HepG2 (cell line): ENCODE results near the gene UBXN1. TPM values are rescaled to one million over a fixed set of nuclear protein-coding genes. Genes with fewer than 3 reads are reported as not detected.
A peak's percentile ranks its signal among the peaks of the same experiment; 100 is the strongest.

Source experiments
- BCL3 ChIP-seq: sonication (generic); formaldehyde crosslinking; IDR thresholded peaks from 2 replicates; pipeline ENCODE4 v1.5.1; 2020; ENCODE audit warnings: mild to moderate bottlenecking, missing genetic modification reagents, moderate library complexity
- FOXJ3 ChIP-seq: sonication (generic); formaldehyde crosslinking; IDR thresholded peaks from 2 replicates; pipeline ENCODE4 v1.4.0; 2020; ENCODE audit warnings: missing genetic modification reagents, mild to moderate bottlenecking, borderline replicate concordance
- HDAC6 ChIP-seq: fragments of 200-600 bp; sonication (generic); IDR thresholded peaks from 2 replicates; pipeline ENCODE4 v1.7.0; 2017; ENCODE audit warnings: mild to moderate bottlenecking, antibody characterized with exemption, low read length, low read depth
- HMGA1 ChIP-seq: sonication (generic); formaldehyde crosslinking; conservative IDR thresholded peaks from 2 replicates; pipeline ENCODE4 v1.4.0; 2020; ENCODE audit warnings: missing genetic modification reagents
- HNRNPL ChIP-seq: fragments of 200-400 bp; formaldehyde crosslinking; IDR thresholded peaks from 2 replicates; pipeline ENCODE4 v1.6.1; 2017; ENCODE audit warnings: mild to moderate bottlenecking, low read depth, low read length
- HOXA3 ChIP-seq: sonication (generic); formaldehyde crosslinking; IDR thresholded peaks from 2 replicates; pipeline ENCODE4 v1.5.0; 2020; ENCODE audit warnings: missing genetic modification reagents
- ISL2 ChIP-seq: sonication (generic); formaldehyde crosslinking; IDR thresholded peaks from 2 replicates; pipeline ENCODE4 v1.5.0; 2020; ENCODE audit warnings: missing genetic modification reagents
- MAFF ChIP-seq: IDR thresholded peaks from 2 replicates; pipeline ENCODE4 v1.6.1; 2011; ENCODE audit warnings: low read depth, low read length, improper control_type of control experiment
- MLLT10 ChIP-seq: sonication (generic); formaldehyde crosslinking; IDR thresholded peaks from 2 replicates; pipeline ENCODE4 v1.4.0; 2020; ENCODE audit warnings: missing genetic modification reagents
- MTF2 ChIP-seq: sonication (generic); formaldehyde crosslinking; IDR thresholded peaks from 2 replicates; pipeline ENCODE4 v1.5.0; 2020; ENCODE audit warnings: missing genetic modification reagents, borderline replicate concordance
- NFAT5 ChIP-seq: sonication (generic); formaldehyde crosslinking; IDR thresholded peaks from 2 replicates; pipeline ENCODE4 v1.4.0; 2020; ENCODE audit warnings: missing genetic modification reagents
- NFE2L2 ChIP-seq: fragments of 150-350 bp; IDR thresholded peaks from 2 replicates; pipeline ENCODE4 v1.6.1; 2014; ENCODE audit warnings: low read length
- RBAK ChIP-seq: sonication (generic); formaldehyde crosslinking; IDR thresholded peaks from 2 replicates; pipeline ENCODE4 v1.5.1; 2020; ENCODE audit warnings: mild to moderate bottlenecking, missing genetic modification reagents
- RBFOX2 ChIP-seq: fragments of 200-400 bp; formaldehyde crosslinking; IDR thresholded peaks from 2 replicates; pipeline ENCODE4 v1.6.1; 2017; ENCODE audit warnings: low read depth, mild to moderate bottlenecking, low read length
- TAF1 ChIP-seq: sonication (generic); formaldehyde crosslinking; IDR thresholded peaks from 2 replicates; pipeline ENCODE4 v1.4.0; 2020; ENCODE audit warnings: missing genetic modification reagents
- TFAP4 ChIP-seq: sonication (generic); IDR thresholded peaks from 2 replicates; pipeline ENCODE4 v1.6.1; 2016; ENCODE audit warnings: low read depth, borderline replicate concordance
- TOPORS ChIP-seq: sonication (generic); formaldehyde crosslinking; IDR thresholded peaks from 2 replicates; pipeline ENCODE4 v1.8.0; 2023; ENCODE audit warnings: mild to moderate bottlenecking, missing genetic modification reagents
- ZBTB7A ChIP-seq: sonication (generic); formaldehyde crosslinking; IDR thresholded peaks from 2 replicates; pipeline ENCODE4 v1.8.0; 2022; ENCODE audit warnings: mild to moderate bottlenecking, missing genetic modification reagents
- ZNF280B ChIP-seq: sonication (generic); formaldehyde crosslinking; IDR thresholded peaks from 2 replicates; pipeline ENCODE4 v1.5.0; 2020; ENCODE audit warnings: missing genetic modification reagents, mild to moderate bottlenecking, borderline replicate concordance
- ZNF383 ChIP-seq: sonication (generic); formaldehyde crosslinking; IDR thresholded peaks from 2 replicates; pipeline ENCODE4 v1.4.0; 2020; ENCODE audit warnings: missing genetic modification reagents, mild to moderate bottlenecking, borderline replicate concordance
- ZNF562 ChIP-seq: sonication (generic); formaldehyde crosslinking; IDR thresholded peaks from 2 replicates; pipeline ENCODE4 v1.8.0; 2022; ENCODE audit warnings: missing genetic modification reagents, borderline replicate concordance
- ZNF672 ChIP-seq: sonication (generic); formaldehyde crosslinking; IDR thresholded peaks from 2 replicates; pipeline ENCODE4 v1.8.1; 2022; ENCODE audit warnings: missing genetic modification reagents
- ZNF788 ChIP-seq: sonication (generic); formaldehyde crosslinking; IDR thresholded peaks from 2 replicates; pipeline ENCODE4 v1.5.0; 2020; ENCODE audit warnings: mild to moderate bottlenecking, missing genetic modification reagents, borderline replicate concordance
- polyA plus RNA-seq, 8 experiments: library from polyadenylated mRNA; depleted of rRNA in 3 of 8; stranded (reverse) in 7 of 8; unstranded in 1 of 8; fragments of >200 nt; fragmentation: Illumina TruSeq in 4 of 8; extraction: Trizol in 4 of 8; gene quantifications; 2 replicates each; pipeline versions ENCODE4 v1.2.1 to v1.2.3, GENCODE V29; 2011 to 2016; ENCODE audit warnings: low read depth in 4 of 8, missing spikeins in 1 of 8, mixed read lengths in 1 of 8; ENCODE audit not compliant: insufficient read depth in 1 of 8
- total RNA-seq, 5 experiments: library from RNA; depleted of rRNA; stranded (reverse); fragments of >200 nt; fragmentation: Illumina TruSeq; extraction: Trizol; gene quantifications; 2 replicates each; pipeline ENCODE4 v1.2.3, GENCODE V29; 2016; ENCODE audit warnings: low read depth in 1 of 5

Gene UBXN1
- total and polyA plus RNA-seq, 2 of the 13 experiments (the other 11 are each of a cell fraction or from before 2014, with no cell fraction given): 47.5 to 52.4 TPM

GRCh38 chr11:62709247-62710000 is 30.6 kb upstream of the UBXN1 start (continued):
- TF ChIP-seq TFAP4: no peak
- TF ChIP-seq ZNF672 (CRISPR knock-in tag): no peak
- no peak for TF ChIP-seq NFE2L2
- no peak for TF ChIP-seq ISL2 (CRISPR knock-in tag)
- no peak for TF ChIP-seq MLLT10 (CRISPR knock-in tag)
- TF ChIP-seq HMGA1 (CRISPR knock-in tag): no peak
- TF ChIP-seq HNRNPL: no peak
- TF ChIP-seq TOPORS (CRISPR knock-in tag): no peak
- no peak for TF ChIP-seq HDAC6
- TF ChIP-seq FOXJ3: no peak
- TF ChIP-seq ZNF562 (CRISPR knock-in tag): no peak
- no peak for TF ChIP-seq MTF2 (CRISPR knock-in tag)
- TF ChIP-seq ZNF280B (CRISPR knock-in tag): no peak
- TF ChIP-seq BCL3 (CRISPR knock-in tag): no peak
- no peak for TF ChIP-seq ZBTB7A
- no peak for TF ChIP-seq MAFF
- TF ChIP-seq ZNF788 (CRISPR knock-in tag): no peak
- no peak for TF ChIP-seq RBAK (CRISPR knock-in tag)
- TF ChIP-seq TAF1 (CRISPR knock-in tag): no peak
- no peak for TF ChIP-seq NFAT5 (CRISPR knock-in tag)
- peak; percentile 59; the same call in 1 of the 2 replicates for TF ChIP-seq RBFOX2
- TF ChIP-seq ZNF383 (CRISPR knock-in tag): no peak
- 0 out of 2 replicates have a peak, but pooled peaks have one; percentile 21 for TF ChIP-seq HOXA3 (CRISPR knock-in tag)
